ENCODE measurements around the gene FAS. TPM values are rescaled to one million over a fixed set of nuclear protein-coding genes. Genes with fewer than 3 reads are reported as not detected.

FAS gene
- total RNA-seq, 3 donors from 2014 or later = 31.8 to 51.0 (median 50.8) TPM

DNA sequence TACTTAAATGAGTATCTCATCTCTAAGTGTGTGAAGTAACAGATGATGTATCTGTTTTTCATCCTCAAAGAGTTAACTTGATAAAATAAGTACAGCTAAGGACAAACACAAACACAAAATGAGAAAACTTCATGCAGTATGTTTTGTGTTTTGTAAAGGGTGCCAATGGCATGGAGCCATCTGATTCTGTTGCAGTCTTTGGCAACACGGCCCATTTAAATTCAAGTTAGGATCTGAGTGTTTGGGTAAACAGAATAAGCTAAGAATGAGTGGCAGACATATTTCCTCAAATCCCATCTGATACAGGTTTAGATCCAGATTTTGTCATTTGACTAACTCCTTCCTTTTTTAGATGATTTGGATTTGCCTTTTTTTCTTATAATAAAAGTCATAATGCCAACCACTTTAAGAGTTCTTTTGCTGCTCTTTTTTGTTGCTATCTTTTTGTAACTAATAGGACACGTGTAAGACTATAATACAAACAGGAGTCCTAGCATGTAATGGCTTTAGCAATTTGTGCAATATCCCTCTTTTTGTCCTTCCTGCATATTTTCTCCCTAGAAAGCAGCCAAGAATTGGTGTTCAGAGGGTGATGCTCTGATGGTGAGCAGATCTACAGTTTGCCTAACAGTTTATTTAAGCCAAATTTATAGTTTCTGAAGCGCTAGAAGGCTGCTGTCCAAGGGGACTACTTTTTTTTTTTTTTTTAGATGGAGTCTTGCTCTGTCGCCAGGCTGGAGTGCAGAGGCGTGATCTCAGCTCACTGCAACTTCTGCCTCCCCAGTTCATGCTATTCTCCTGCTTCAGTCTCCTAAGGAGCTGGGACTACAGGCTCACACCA is 19.2 kb upstream of the FAS start:
- no peak for TF ChIP-seq CTCF (IDR thresholded peaks at IDR 0.05)
- DNase-seq (no peak), ATAC-seq (no peak)
- Histone ChIP-seq H3K4me3 (no peak overlapping the region), H3K4me1 (ENCODE audit: low read depth) (peaks cover 5% of the 10 kb centered on the region), H3K36me3 (ENCODE audit: low read depth) (no peaks in the 10 kb centered on the region), H3K9me3 (no peaks in the 10 kb centered on the region)
- intact Hi-C loops (cut with DNase I, micrococcal nuclease) = no loop called here

DNA sequence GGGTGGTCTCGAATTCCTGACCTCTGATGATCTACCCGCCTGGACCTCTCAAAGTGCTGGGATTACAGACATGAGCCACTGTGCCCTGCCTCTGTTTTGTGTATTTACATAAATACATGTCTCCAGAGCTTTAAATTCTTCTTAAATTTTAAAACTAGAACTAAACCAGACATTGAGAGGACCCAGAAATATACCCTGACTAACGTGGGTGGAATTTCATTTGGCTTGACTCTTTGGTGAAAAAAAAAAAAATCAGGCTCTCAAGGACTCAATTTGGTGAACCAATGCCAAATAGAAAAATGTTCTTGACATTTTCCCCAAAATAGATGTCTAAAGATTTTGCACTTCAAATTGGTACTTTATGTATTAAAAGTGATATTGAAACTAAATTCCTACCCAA is 16.6 kb upstream of the FAS start:
- peaks cover 5% of the 10 kb centered on the region for H3K4me1 ChIP-seq (ENCODE audit: low read depth)
- H3K4me3 ChIP-seq = no peak overlapping the region
- DNase-seq = no peak
- H3K9me3 ChIP-seq = no peaks in the 10 kb centered on the region
- TF ChIP-seq CTCF (IDR thresholded peaks at IDR 0.05) = no peak
- no peaks in the 10 kb centered on the region for H3K36me3 ChIP-seq (ENCODE audit: low read depth)
- intact Hi-C loops (cut with DNase I, micrococcal nuclease) = loop anchor here in 1 of 2 donors (2.0 kb wide), 1 partner anchor 39 kb away; no protein-coding TSS in a partner anchor
- ATAC-seq = no peak

GRCh38 chr10:88974446-88975376 is 15.9 kb upstream of the FAS start:
- H3K4me3 ChIP-seq = no peak overlapping the region
- DNase-seq (no peak), ATAC-seq (peak; percentile 73)
- H3K4me1 ChIP-seq (ENCODE audit: low read depth) = peaks cover 5% of the 10 kb centered on the region
- no peaks in the 10 kb centered on the region for H3K36me3 ChIP-seq (ENCODE audit: low read depth)
- intact Hi-C loops (cut with DNase I, micrococcal nuclease) = loop anchor here in 1 of 2 donors (2.0 kb wide), 1 partner anchor 40 kb away; no protein-coding TSS in a partner anchor
- no peak for TF ChIP-seq CTCF (IDR thresholded peaks at IDR 0.05)
- H3K9me3 ChIP-seq = no peaks in the 10 kb centered on the region

- peaks cover 5% of the 10 kb centered on the region for H3K4me1 ChIP-seq (ENCODE audit: low read depth)
- H3K36me3 ChIP-seq (ENCODE audit: low read depth) = no peaks in the 10 kb centered on the region
- peak; percentile 32 for ATAC-seq
- intact Hi-C loops (cut with DNase I, micrococcal nuclease) = loop anchor here in 1 of 2 donors (2.0 kb wide), 1 partner anchor 41 kb away; no protein-coding TSS in a partner anchor
- TF ChIP-seq CTCF (IDR thresholded peaks at IDR 0.05) = no peak
- no peak overlapping the region for H3K4me3 ChIP-seq
- H3K9me3 ChIP-seq = no peaks in the 10 kb centered on the region
- no peak for DNase-seq
Observed at GRCh38 chr10:88975377-88975720, 15.2 kb upstream of the FAS start.

DNA sequence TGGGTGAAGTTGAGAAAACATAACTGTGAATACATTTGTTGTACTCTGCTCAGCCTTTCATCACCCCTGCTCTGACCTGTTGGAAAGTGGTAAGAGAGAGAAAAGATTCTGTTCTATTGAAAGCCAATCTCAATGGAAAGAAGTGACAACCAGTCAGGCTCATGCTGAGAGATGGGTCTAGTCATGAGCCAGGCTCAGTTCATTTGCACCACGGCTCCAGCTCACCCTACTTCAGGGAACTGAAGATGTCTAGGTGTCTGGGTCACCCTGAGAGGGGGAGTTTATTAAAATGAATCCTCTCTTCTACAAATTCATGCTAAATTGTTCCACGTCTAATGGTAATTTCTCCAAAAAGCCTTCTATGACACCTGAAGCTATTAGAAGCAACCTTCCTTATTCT is 12.1 kb upstream of the FAS start:
- Histone ChIP-seq H3K4me3 (no peak overlapping the region), H3K9me3 (no peaks in the 10 kb centered on the region), H3K4me1 (ENCODE audit: low read depth) (peaks cover 3% of the 10 kb centered on the region), H3K36me3 (ENCODE audit: low read depth) (no peaks in the 10 kb centered on the region)
- ATAC-seq (no peak), DNase-seq (no peak)
- TF ChIP-seq CTCF (IDR thresholded peaks at IDR 0.05) = no peak
- intact Hi-C loops (cut with DNase I, micrococcal nuclease) = no loop called here
